Kidney glomerular epithelial cell (primary cell): ENCODE data around the gene GANAB.
A peak's percentile ranks its signal among the peaks of the same experiment; 100 is the strongest.
"Not testable (repeated sequence)": the region's sequence is repeated elsewhere in the genome, so short reads cannot be mapped to it uniquely, and the experiment has no call there.

ENCODE experiments used
- DNase-seq: peaks from one replicate; lab custom pipeline; 2025; lab: John Stamatoyannopoulos, UW

The GANAB gene

DNA sequence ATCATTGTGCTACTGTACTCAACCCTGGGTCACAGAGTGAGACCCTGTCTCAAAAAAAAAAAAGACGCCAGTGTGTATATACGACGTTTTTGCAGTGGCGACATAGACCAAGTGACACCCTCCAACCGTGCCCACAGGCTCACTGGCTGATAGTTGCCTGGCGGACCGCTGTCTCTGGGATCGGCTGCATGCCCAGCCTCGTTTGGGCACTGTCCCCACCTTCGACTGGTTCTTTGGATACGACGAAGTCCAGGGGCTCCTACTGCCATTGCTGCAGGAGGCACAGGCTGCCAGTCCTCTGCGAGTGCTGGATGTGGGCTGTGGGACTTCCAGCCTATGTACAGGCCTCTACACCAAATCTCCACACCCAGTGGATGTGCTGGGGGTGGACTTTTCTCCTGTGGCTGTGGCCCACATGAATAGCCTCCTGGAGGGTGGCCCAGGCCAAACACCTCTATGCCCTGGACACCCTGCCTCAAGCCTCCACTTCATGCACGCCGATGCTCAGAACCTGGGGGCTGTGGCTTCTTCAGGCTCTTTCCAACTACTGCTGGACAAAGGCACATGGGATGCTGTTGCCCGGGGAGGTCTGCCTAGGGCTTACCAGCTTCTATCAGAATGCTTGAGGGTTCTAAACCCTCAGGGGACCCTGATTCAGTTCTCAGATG is 20.0 kb upstream of the GANAB start:
- DNase-seq, result no peak

DNA sequence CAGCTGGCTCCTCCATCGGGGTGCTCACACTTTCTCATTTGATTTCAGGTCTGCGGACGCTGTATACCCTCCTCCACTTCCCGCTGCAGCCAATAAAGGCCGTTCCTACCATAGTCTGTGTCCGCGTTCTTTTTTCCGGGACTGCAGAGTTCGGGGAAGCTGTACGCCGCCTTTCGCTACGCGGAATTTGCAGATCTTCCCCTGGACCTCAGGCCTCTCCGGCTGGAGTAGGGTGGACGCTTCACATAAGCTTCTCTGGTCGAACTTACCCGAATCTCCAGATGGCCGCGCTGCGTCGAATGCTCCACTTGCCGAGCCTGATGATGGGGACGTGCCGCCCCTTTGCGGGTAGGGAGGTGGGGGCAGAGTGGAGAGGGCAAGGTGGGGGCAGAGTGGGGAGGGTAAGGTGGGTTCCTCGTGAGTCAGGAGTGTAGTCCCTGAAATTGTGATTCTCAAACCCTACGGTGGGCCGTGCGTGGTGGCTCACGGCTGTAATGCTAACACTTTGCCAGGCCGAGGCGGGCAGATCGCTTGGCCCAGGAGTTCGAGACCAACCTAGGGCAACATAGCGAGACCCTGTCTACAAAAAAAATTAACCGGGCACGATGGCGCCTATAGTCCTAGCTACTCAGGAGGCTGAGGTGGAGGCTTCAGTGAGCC is 19.3 kb upstream of the GANAB start:
- DNase-seq, result no peak

DNA sequence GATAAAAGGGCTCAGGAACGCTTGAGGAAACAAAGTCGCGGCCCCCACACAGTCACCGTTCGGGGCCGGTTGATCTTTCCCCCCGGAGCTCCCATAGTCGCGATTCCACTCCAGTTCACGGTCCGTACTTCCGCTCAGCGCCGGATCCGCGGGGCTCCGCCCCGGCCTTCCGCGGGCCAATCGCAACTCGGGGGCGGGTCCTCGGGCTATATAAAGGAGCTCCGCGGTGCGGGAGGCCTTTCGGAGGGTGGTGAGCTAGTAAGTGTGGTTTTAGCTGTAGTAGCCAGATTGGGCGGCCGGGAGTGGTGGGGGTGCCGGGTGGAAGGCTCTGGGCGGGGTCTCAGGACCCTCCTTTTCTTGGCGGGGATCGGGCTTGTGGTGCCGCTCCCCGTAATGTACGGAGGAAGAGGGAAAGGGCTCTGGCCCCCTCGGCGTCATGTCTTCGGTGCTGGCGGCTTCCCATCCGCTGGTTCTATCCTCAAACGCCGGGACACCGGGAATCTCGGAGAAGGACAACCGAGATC is 18.7 kb upstream of the GANAB start, which contains the start of the genes C11orf98 and CSKMT:
Gene C11orf98, minus strand, starts transcription at position 136 of the 524 bp plus-strand sequence. Its CDS starts 41 bp downstream, at position 95.
Gene CSKMT, plus strand, starts transcription at position 238 of the 524 bp plus-strand sequence. CDS start 568 bp downstream, outside the sequence.
- peak; percentile 93 for DNase-seq

DNA sequence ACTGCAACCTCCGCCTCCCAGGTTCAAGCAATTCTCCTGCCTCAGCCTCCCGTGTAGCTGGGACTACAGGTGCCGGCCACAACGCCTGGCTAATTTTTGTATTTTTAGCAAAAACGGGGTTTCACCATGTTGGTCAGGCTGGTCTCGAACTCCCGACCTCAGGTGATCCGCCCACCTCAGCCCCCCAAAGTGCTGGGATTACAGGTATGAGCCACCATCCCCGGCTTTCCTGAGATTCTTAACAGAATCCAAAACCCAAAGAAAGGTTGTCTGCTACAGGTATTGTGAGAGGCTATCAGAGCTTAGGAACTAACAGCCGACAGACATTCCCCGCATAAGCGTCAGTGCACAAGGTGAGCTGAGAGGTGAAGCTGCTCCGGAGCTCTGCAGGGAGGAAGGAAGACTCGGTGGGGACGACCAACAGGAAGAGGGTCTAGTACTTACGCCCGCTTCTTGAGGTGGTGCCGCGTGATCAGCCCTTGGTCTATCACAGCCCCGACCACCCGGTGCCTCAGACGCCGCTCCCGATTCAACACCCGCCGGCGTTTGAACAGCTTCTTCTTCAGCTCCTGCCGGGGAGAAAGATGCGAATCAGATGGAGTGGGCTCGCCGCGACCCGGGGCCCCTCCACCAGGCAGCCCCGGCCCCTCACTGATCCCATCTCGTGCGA is 18.1 kb upstream of the GANAB start:
- DNase-seq, result peak; percentile 74

DNA sequence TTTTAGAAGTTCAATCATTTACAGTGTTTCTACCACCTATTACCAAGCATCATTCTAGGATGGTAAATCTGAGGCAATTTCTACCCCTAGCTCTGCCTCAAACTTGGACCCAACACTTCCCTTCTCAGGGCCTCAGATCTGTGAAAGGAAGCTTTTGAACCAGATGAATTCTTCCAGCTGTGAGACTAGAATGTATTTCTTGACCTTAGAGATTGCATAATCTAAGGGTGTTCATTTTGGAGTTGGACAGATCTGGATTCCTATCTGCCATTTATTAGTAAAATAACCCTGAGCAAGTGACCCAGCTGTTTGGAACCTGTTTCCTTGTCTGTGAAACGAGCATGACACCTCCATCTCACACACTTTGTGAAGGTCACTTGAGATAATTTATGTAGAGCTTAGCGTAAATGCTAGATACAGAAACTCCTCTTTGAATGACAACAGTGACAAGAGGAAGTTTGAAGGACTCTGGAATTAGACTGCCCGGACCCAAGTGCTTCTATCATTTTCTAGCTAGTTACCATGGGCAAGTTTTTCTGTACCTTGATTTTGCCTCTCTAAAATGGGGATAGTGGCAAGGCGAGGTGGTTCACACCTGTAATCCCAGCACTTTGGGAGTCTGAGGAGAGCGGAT is 10.5 kb upstream of the GANAB start:
- no peak for DNase-seq

DNA sequence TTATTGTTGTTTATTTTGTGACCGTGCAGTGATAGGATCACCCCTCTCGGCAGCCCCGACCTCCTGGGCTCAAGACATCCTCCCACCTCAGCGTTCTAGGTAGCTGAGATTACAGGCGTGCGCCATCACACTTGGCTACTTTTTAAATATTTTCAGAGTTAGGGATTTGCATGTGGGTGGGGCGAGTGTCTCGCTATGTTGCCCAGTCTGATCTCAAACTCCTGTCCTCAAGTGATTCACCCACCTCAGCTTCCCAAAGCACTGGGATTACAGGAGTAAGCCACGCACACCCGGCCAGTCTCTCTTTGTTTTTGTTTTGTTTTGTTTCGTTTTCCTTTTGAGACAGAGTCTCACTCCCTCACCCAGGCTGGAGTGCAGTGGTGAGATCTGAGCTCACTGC is 7.9 kb upstream of the GANAB start:
- no peak for DNase-seq

DNA sequence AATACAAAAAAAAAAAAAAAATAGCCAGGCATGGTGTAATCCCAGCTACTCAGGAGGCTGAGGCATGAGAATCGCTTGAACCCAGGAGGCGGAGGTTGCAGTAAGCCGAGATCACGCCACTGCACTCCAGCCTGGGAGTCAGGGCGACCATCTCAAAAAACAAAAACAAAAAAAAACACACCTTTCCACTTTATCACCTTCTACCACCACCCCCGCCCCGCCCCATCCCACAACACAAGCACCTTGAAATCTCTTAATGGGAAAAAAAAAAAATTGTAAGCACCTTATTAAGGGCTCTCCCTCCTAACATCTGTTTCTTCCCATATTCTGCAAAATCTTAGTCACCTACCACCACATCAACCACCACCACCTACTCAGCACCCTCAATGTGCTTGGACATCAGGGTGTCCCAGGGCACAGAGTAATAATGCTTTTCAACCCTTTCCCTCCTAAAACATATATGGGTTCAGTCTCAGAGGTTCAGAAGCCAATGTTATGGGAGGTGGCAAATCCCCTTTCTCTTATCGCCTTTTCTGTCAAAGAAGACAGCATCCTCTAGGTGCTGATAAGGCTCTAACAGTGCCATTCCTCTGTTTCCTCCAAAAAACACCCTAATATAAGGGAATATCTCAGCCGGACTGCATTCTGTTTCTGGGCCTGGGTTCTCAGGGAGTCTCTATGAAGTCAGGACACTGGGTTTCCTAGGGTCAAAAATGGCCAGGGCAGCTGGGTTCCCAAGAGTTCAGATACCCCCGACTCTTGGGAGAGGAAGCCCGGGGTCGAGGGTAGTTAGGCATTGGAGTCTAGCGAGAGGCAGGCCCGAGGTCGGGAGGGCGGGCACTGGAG is 6.0 kb upstream of the GANAB start:
- no peak for DNase-seq

DNA sequence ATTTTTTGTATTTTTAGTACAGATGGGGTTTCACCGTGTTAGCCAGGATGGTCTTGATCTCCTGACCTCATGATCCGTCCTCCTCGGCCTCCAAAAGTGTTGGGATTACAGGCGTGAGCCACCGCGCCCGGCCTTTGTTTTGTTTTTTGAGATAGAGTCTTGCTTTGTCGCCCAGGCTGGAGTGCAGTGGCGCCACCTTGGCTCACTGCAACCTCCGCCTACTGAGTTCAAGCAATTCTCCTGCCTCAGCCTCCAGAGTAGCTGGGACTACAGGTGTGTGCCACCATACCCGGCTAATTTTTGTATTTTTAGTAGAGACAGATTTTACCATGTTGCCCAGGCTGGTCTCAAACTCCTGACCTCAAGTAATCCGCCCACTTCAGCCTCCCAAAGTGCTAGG is 3.9 kb upstream of the GANAB start:
- DNase-seq, result not testable (repeated sequence)

DNA sequence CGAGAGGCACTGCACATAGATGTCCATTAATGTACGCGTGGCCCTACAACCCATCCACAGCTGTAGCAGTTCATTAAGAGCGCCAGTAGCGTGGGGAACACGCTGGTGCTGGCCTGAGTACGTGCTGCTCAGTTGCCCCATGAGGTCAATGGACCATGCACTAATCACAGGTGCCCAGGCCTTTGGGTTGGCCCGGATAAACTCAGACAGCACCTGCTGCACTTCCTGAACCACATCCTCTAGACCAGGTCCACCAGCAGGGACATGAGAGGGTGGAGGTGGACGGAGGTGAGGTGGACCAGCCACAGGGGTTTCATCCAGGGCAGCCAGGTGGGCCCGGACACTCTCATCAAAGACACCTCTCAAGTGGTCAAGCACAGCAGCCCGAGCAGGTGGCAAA is 3.1 kb upstream of the GANAB start:
- no peak for DNase-seq

DNA sequence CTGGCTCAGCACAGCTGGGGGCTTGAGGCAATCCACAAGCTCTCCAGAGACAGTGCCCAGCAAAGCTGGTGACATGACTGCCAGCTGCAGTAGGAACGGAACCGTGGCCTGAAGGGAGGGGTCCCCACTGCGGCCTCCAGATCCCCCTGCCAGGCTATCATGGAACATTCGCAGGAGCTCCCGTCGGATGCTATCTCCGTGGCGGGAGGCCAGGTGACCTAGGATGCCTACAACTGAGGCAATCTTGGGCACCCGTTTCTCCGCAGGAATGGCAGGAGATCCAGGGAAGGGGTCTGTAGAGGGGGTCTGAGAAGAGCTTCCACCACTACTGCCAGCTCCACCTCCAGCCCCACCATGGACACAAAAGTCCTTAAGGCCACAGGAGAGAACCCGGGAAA is 2.6 kb upstream of the GANAB start:
- DNase-seq, result no peak

DNA sequence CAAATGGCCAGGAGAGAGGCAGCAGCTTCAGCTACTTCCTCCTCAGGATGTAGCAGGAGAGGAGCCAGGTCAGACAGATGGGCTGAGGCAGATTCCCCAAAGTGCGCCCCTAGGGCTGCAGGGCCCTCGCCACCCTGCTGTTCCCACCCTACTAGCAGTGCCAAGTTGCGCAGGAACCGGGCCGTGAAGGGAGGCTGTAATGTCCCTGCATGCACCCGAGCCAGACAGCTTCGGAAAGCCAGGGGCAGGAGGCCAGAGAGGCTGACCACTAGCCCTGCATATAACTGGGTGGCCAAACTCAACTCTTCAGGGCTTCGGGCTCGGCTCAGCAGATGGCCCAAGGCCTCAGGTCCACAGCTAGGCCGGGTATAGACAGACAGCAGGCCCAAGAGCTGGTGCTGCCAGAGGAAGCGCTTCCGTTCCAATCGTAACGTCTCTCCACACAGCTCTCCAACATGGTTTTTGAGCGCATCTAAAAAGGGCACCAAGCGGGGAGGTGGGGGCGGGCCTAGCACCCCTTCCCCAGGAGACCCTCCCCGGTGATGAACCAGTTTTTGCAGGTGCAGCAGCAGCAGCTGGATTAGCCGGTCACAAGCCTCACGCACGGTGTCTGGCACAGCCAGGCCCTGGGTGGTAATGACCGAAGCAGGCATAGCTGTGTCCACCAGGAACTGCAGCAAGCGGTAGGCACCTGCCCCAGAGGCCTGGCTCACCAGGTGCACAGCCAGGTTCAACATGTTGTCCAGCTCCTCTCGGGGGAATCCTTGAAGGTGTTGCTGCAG is 2.0 kb upstream of the GANAB start:
- no peak for DNase-seq

DNA sequence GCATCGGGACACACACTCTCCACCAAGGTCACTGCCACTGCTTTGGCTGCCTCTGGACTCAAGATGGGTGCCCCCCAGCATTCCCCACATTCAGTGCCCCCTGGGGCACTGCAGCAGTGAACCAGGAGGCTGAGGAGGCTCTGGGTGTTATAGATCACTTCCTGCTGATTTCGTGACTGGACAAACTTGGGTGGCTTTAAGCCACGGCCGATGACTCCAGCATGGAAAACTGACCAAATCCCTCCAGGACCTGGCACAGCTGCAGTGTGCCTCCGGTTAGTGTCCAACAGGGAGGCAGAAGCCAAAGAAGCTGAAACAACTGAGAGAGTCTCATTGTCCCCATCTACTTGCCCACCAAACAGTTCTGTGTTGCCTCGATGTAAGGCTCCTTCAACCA is 1.2 kb upstream of the GANAB start:
- DNase-seq, result no peak

DNA sequence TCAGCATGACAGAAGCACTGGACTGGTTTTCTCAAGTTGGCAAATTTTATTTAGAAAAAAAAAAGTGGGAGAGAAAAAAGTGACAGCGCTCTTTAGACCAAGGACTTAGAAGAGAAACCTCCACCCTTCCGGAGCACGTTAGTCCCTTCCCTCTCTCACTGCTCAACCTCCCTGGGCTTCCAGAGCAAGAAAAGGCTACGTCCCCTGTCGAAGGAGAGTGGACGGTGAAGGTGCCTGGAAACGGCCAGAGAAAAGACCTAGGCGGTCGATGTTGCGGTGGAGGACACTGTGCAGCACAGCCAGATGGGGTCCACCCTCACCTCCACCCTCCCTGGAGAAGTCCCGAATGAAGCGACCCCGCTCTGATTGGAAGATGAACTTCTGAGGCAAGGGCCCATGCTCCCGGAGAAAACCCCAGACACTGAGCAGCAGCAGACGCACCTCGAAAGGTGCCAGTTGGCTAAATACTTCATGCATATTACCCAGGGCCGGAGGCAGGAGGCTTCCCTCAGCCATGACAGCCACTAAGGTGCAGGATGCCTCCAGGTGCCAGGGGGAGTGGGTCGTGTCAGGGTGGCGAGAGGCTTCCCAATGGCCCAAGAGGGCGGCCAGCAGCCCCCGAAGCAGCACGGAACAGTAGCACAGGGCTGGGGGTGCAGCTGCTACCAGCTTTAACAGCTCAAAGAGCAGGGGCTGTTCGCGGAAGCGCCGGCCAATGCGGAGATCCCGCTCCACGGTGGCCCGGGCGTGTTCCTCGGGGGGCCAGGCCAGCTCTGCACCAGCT is 604 bp upstream of the GANAB start:
- no peak for DNase-seq

DNA sequence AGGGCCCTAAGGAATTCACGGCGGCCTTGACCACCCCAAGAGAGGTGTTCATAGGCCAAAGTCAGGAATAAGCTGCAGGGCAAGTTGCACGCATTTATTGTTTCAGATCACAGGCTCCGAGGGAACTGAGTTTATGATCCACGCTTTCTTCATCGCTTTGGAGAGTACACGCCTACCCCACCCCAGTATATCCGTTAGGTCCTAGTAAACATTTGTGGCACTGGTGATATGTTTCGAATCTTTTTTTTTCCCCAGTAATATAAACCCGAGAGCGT is 805 bp downstream of the GANAB start:
- DNase-seq, result no peak

DNA sequence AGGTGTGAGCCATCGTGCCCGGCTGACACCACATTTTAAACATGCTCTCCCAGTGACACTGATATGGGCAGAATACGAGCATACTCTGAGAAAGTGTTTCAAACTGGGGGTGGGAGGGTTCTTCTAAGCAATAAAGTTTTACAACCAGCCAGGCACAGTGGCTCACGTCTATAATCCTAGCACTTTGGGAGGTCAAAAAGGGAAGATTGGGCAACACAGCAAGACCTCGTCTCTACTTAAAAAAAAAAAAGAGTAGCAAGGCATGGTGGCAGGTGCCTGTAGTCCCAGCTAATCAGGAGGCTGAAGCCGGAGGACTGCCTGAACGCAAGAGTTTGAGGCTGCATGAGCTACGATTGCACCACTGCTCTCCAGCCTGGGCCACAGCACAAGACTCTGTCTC is 2.2 kb downstream of the GANAB start:
- DNase-seq, result no peak

DNA sequence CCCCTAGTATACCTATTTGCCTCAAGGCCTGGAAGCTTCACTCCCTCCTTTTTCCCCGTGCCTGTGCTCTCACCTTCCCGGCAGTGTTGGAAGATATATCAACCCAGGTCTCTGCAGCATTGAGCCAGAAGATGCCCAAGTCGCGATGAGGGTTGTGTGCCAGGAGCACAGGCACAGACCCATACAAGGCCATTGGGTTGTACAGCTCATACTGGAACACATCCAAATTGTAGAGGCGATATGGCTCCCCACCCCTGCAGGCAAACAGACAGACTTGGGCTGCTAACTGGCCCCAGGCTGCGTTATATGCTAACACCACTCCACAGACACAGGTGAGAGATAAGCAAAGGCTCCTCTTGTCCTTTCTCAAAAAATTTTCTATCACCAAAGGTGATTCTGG is 13.9 kb downstream of the GANAB start:
- DNase-seq, result no peak

DNA sequence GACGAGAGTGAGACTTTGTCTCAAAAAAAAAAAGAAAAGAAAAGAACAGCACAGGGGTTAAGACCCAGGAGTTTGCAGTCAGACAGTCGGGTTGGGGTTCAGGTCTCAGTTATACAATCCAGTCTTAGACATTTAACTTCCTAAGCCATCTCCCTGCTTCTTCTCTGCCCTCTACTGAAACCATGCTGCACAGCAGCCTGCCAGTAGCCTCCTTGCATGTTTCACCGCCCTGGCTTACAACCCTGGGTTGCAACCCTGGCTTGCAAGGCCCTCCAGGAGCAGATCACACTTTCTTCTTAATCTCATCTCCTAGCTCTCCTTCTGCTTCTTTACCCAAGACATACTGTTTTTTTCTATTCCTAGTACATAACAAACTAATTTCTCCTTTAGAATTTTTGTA is 18.7 kb downstream of the GANAB start:
- no peak for DNase-seq

DNA sequence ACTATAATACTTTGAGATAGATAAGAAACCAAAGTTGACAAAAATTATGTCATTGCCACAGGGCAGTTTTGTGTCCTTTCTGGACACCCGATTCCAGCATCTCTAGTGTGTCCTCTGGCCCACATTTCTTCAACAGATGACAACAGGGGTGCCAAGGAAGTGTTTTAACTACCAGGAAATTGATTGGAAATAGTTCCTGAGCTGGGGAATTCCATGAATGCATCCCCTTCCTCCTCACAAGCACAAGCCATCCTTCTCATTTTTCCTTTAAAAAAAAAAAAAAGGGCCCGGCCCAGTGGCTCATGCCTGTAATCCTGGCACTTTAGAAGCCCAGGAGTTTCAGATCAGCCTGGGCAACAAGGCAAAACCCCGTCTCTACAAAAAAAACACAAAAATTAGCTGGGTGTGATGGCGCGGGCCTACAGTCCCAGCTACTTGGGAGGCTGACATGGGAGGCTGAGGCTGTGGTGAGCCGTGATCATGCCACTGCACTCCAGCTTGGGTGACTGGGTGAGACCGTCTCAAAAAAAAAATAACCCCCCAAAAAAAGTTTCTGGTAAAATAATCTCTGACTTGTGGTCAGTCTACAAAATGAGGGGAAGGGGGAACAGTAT is 23.8 kb downstream of the GANAB start:
- no peak for DNase-seq

DNA sequence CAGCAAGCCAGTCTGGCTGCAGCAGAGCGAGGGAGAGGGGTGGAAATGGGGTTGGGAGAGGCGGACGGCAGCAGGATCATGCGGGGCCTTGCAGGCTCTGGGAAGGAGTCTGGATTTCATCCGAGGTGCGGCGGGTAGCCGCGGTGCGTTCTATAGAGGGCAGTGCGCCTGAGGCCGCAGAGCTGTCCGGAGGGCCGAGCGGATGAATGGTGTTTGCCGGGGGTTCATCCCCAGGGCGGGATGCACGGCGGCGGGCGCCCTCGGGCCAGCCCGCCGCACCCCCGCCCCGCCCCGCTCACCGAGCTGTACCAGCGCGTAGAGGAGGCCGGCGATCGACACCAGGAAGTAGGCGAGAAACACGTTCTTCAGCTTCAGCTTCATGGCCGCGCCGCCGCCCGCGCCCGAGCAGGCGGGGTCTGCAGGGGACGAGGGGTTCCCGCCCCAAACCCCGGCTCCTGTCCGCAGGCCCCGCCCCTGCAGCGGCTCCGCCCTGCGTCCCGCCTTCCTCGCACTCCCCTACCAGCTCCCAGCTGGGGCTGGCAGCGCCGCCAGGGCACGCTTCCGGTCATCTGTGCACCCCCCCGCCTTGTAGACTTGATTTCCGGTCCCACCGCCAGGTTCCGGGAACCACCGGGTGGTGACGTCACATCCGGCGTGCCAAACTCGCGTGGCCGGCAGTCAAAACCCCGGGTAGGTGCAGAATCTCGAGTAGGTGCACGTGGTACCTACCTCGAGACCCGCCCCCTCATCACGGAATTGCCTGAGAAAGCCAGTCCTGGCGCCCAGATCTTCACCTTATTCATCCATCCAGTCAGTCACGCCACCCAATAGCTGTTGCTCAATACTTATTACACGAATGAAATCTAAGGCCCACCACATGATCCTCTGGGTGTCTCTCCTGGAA is 24.6 kb downstream of the GANAB start, which contains the start of gene B3GAT3:
Gene B3GAT3, minus strand, starts transcription at position 420 of the 904 bp plus-strand sequence. Its CDS starts 39 bp downstream, at position 381.
- peak; percentile 95 for DNase-seq
